Adrenal gland (tissue), 5 donors: Measurements from ENCODE around the gene HOTAIR.

Experiments
- POLR2A ChIP-seq, 2 donors: fragments of 450-650 bp; IDR thresholded peaks; one replicate each; pipeline ENCODE4 v1.6.1; 2017; ENCODE audit warnings: antibody characterized with exemption in 2 of 2, mild to moderate bottlenecking in 2 of 2, moderate library complexity in 1 of 2
- TF ChIP-seq, protein P1 (sequence below), 6 experiments: fragments of 450-650 bp in 4 of 6; fragments of 200-600 bp in 2 of 6; sonication (generic) in 1 of 6; IDR thresholded peaks; 1 replicate in 5 of 6; 2 replicates in 1 of 6; pipeline versions ENCODE4 v1.5.1 to v1.8.0; 2016 to 2021; ENCODE audit warnings: antibody characterized with exemption in 6 of 6, mild to moderate bottlenecking in 2 of 6, moderate library complexity in 1 of 6
- donor health status: DM: no; HTN: no; CAD: no.

DNA sequence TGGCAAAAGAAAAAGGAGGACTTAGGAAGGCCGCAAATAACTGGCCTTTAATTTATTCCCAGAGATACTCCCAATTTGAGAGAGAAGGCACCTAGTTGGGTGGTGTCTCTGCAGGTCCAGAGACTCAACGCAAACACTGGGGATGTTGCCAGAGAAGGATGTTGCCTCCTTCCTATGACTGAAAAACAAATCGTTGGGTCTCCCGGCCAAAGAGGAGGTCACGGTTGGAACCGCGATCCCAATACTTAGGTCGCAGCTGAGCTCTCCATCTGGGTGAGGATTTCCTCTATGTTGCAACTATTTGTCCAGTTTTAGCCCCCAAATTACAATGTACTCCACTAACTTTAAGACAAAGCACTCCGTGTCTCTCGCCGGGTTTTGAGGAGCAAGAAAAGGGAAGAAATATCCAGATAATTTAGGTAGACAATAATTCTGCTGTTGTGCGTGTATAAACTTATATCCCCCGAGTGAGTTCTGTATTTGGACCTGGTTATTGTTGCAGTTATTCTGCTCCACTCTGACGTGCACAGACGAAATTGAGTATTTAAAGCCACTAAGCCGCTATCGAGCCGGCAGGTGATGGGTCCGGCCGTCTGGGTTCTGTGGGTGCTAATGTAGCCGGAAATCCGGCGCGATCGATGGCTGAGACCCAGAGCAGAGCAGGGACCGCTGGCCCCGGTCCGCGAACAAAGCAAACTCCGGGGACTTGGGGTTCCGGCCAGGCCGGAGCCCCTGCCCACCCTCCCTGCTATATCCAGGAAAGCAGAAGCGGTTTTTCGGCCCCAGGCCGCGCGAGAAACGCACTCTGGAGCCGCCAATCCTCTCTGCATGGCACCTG is 14.3 kb downstream of the HOTAIR start:
- no peak for TF ChIP-seq POLR2A (IDR thresholded peaks at IDR 0.05)
- TF ChIP-seq, protein P1, sequence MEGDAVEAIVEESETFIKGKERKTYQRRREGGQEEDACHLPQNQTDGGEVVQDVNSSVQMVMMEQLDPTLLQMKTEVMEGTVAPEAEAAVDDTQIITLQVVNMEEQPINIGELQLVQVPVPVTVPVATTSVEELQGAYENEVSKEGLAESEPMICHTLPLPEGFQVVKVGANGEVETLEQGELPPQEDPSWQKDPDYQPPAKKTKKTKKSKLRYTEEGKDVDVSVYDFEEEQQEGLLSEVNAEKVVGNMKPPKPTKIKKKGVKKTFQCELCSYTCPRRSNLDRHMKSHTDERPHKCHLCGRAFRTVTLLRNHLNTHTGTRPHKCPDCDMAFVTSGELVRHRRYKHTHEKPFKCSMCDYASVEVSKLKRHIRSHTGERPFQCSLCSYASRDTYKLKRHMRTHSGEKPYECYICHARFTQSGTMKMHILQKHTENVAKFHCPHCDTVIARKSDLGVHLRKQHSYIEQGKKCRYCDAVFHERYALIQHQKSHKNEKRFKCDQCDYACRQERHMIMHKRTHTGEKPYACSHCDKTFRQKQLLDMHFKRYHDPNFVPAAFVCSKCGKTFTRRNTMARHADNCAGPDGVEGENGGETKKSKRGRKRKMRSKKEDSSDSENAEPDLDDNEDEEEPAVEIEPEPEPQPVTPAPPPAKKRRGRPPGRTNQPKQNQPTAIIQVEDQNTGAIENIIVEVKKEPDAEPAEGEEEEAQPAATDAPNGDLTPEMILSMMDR (IDR thresholded peaks at IDR 0.05): no peak
